Measurements from ENCODE around the gene ELL.

The ELL gene

DNA sequence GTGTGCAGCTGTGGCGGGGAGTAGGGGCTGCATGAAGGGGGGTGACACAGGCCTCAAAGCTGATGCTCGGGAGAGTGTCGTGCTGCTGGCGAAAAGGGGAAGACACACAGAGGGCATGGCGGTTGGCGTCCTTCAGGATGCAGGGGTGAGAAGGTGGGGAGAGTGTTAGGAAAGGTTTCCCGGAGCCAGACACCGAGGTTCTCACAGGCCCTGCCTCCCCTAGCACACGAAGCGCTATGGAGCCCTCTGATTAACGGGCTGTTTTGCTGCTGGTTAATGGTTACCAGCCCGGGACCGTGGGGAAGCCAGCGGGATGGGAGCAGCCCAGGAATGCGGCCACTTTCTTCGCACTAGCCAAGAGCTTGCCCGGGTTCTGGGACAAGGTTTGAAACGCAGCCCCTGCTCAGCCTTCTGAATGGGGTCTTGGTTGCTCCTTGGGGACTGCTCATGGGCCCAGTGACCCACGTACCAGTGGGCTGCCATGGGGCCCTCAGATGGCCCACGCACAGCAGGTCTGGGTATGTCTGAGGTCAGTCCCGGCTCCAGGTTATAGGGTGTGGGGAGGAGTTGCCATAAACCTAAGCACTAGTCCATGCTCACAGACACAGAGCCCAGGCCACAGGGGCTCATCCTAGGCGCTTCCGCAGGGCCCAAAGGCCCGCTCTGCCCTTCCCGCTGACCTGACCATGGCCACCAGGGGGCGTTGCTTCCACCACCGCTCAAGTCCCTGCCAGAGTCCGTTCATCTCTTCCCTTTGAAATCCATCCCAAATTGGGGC is 52.6 kb downstream of the ELL start:
- H2AK5ac ChIP-seq (ENCODE audit: low read length, severe bottlenecking) = peak overlapping the region; percentile 85
- no peak overlapping the region for H4K8ac ChIP-seq (ENCODE audit: low read length)
- no peaks in the 10 kb centered on the region for H3K9me3 ChIP-seq (ENCODE audit: control insufficient read depth, low read length)
- H3K9ac ChIP-seq (ENCODE audit: low read length) = peak overlapping the region; percentile 32
- peak overlapping the region; percentile 74 for H3K4me2 ChIP-seq (ENCODE audit: low read length, poor library complexity, severe bottlenecking)
- peak overlapping the region; percentile 93 for H2BK5ac ChIP-seq (ENCODE audit: low read depth, low read length, poor library complexity, severe bottlenecking)
- no peak overlapping the region for H2BK120ac ChIP-seq (ENCODE audit: low read depth, low read length)
- no peaks in the 10 kb centered on the region for H3K27me3 ChIP-seq (ENCODE audit: control insufficient read depth in 1 of 2, insufficient read depth in 1 of 2, low read length in 2 of 2)
- no peak overlapping the region for H3K4me3 ChIP-seq (ENCODE audit: insufficient read depth in 1 of 2, low read depth in 1 of 2, low read length in 2 of 2)
- no peak overlapping the region for H3K23ac ChIP-seq (ENCODE audit: low read length in 2 of 2)
- no peak overlapping the region for H3K14ac ChIP-seq (ENCODE audit: low read length in 2 of 2)
- peak; percentile 69 for DNase-seq
- WGBS = 78% methylated on average over 26 of the region's 28 CpGs
- H4K91ac ChIP-seq (ENCODE audit: low read length) = peak overlapping the region; percentile 31
- H3K18ac ChIP-seq (ENCODE audit: low read depth in 1 of 2, low read length in 2 of 2) = no peak overlapping the region
- peaks cover 73% of the 10 kb centered on the region for H3K4me1 ChIP-seq (ENCODE audit: control insufficient read depth, insufficient read depth, low read depth, low read length)
- no peak overlapping the region for H2AFZ ChIP-seq (ENCODE audit: low read depth, low read length)
- H3K4ac ChIP-seq (ENCODE audit: low read depth in 1 of 2, low read length in 2 of 2) = no peak overlapping the region
- peak overlapping the region; percentile 99 for H3K27ac ChIP-seq (ENCODE audit: low read length, poor library complexity, severe bottlenecking)
- H3K79me1 ChIP-seq (replicated peaks; ENCODE audit: low read length, poor library complexity, severe bottlenecking) = peaks cover 33% of the 10 kb centered on the region
- H2BK15ac ChIP-seq (ENCODE audit: low read depth, poor library complexity, severe bottlenecking) = peak overlapping the region; percentile 15
- H3K36me3 ChIP-seq (ENCODE audit: control insufficient read depth in 1 of 2, insufficient read depth in 2 of 2, low read depth in 1 of 2, low read length in 2 of 2) = peaks cover 42 to 44% of the 10 kb centered on the region in 2 experiments
- H2BK12ac ChIP-seq (ENCODE audit: low read length in 2 of 2) = peak overlapping the region in 1 of 2 experiments; percentile 59

DNA sequence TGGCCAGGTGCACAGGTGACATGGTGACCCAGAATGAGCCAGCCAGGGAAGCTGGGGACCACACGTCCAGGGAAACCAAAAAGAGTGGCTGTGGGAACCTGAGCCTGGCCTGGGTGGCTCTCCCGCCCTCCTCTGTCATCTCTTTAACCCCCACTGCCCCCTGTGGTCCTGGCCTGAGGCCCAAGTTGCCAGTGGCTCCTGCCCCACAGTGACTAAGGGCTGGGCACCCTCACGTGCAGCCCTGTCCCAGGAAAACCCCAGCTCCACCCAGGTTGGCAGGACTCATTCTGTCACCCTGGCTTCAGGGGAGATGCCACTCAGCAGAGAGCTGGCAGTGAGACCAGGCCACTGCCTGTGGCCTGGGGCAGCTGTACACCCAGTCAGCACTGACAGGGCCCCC is 53.4 kb downstream of the ELL start:
- WGBS = 70% methylated on average over 2 of the region's 3 CpGs

DNA sequence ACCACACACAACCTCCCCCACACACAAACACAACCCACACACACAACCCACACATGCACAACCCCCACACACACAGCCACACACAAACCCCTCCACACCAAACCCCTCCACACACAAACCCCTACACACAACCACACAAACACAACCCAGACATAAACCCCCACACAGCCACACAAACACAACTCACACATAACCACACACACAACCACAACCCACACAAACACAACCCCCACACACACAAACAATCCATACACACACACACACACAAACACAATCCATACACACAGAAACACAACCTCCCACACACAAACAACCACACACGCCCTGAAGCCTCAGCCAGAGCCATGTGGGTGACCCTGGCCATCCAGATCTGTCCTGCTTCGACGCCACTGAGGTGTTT is 53.9 kb downstream of the ELL start:
- H3K14ac ChIP-seq (ENCODE audit: low read length in 2 of 2) = no peak overlapping the region
- H3K23ac ChIP-seq (ENCODE audit: low read length in 2 of 2) = no peak overlapping the region
- no peak for DNase-seq
- no peaks in the 10 kb centered on the region for H3K9me3 ChIP-seq (ENCODE audit: control insufficient read depth, low read length)
- 95% methylated on average over 3 of the region's 3 CpGs for WGBS
- H3K18ac ChIP-seq (ENCODE audit: low read depth in 1 of 2, low read length in 2 of 2) = no peak overlapping the region
- H2BK15ac ChIP-seq (ENCODE audit: low read depth, poor library complexity, severe bottlenecking) = no peak overlapping the region
- H2BK12ac ChIP-seq (ENCODE audit: low read length in 2 of 2) = peak overlapping the region; percentile 17 to 44
- no peak overlapping the region for H2BK5ac ChIP-seq (ENCODE audit: low read depth, low read length, poor library complexity, severe bottlenecking)
- H3K4me3 ChIP-seq (ENCODE audit: insufficient read depth in 1 of 2, low read depth in 1 of 2, low read length in 2 of 2) = no peak overlapping the region
- no peak overlapping the region for H2AFZ ChIP-seq (ENCODE audit: low read depth, low read length)
- H2AK5ac ChIP-seq (ENCODE audit: low read length, severe bottlenecking) = peak overlapping the region; percentile 17
- peak overlapping the region; percentile 1 for H4K91ac ChIP-seq (ENCODE audit: low read length)
- peaks cover 25% of the 10 kb centered on the region for H3K79me1 ChIP-seq (replicated peaks; ENCODE audit: low read length, poor library complexity, severe bottlenecking)
- H4K8ac ChIP-seq (ENCODE audit: low read length) = peak overlapping the region; percentile 46
- peak overlapping the region in 1 of 2 experiments; percentile 13 for H3K4ac ChIP-seq (ENCODE audit: low read depth in 1 of 2, low read length in 2 of 2)
- H3K27ac ChIP-seq (ENCODE audit: low read length, poor library complexity, severe bottlenecking) = no peak overlapping the region
- no peak overlapping the region for H3K4me2 ChIP-seq (ENCODE audit: low read length, poor library complexity, severe bottlenecking)
- H3K4me1 ChIP-seq (ENCODE audit: control insufficient read depth, insufficient read depth, low read depth, low read length) = peaks cover 63% of the 10 kb centered on the region
- no peak overlapping the region for H3K9ac ChIP-seq (ENCODE audit: low read length)
- peaks cover 38 to 46% of the 10 kb centered on the region in 2 experiments for H3K36me3 ChIP-seq (ENCODE audit: control insufficient read depth in 1 of 2, insufficient read depth in 2 of 2, low read depth in 1 of 2, low read length in 2 of 2)
- no peak overlapping the region for H2BK120ac ChIP-seq (ENCODE audit: low read depth, low read length)
- H3K27me3 ChIP-seq (ENCODE audit: control insufficient read depth in 1 of 2, insufficient read depth in 1 of 2, low read length in 2 of 2) = no peaks in the 10 kb centered on the region

More for the DNA sequence above, 53.4 kb downstream of the ELL start:
- Histone ChIP-seq H3K36me3 (ENCODE audit: control insufficient read depth in 1 of 2, insufficient read depth in 2 of 2, low read depth in 1 of 2, low read length in 2 of 2) (peaks cover 39 to 44% of the 10 kb centered on the region in 2 experiments), H3K4me3 (ENCODE audit: insufficient read depth in 1 of 2, low read depth in 1 of 2, low read length in 2 of 2) (no peak overlapping the region), H3K4me2 (ENCODE audit: low read length, poor library complexity, severe bottlenecking) (no peak overlapping the region), H2AK5ac (ENCODE audit: low read length, severe bottlenecking) (peak overlapping the region; percentile 17), H2BK5ac (ENCODE audit: low read depth, low read length, poor library complexity, severe bottlenecking) (peak overlapping the region; percentile 31), H3K27me3 (ENCODE audit: control insufficient read depth in 1 of 2, insufficient read depth in 1 of 2, low read length in 2 of 2) (no peaks in the 10 kb centered on the region), H3K4ac (ENCODE audit: low read depth in 1 of 2, low read length in 2 of 2) (no peak overlapping the region), H4K91ac (ENCODE audit: low read length) (no peak overlapping the region), H3K27ac (ENCODE audit: low read length, poor library complexity, severe bottlenecking) (peak overlapping the region; percentile 86), H4K8ac (ENCODE audit: low read length) (no peak overlapping the region), H3K14ac (ENCODE audit: low read length in 2 of 2) (peak overlapping the region in 1 of 2 experiments; percentile 41), H2AFZ (ENCODE audit: low read depth, low read length) (no peak overlapping the region), H3K18ac (ENCODE audit: low read depth in 1 of 2, low read length in 2 of 2) (no peak overlapping the region), H2BK120ac (ENCODE audit: low read depth, low read length) (no peak overlapping the region), H3K23ac (ENCODE audit: low read length in 2 of 2) (no peak overlapping the region), H3K9me3 (ENCODE audit: control insufficient read depth, low read length) (no peaks in the 10 kb centered on the region), H3K9ac (ENCODE audit: low read length) (no peak overlapping the region), H3K4me1 (ENCODE audit: control insufficient read depth, insufficient read depth, low read depth, low read length) (peaks cover 67% of the 10 kb centered on the region), H2BK12ac (ENCODE audit: low read length in 2 of 2) (peak overlapping the region; percentile 44 to 45), H3K79me1 (replicated peaks; ENCODE audit: low read length, poor library complexity, severe bottlenecking) (peaks cover 26% of the 10 kb centered on the region), H2BK15ac (ENCODE audit: low read depth, poor library complexity, severe bottlenecking) (no peak overlapping the region)
- no peak for DNase-seq

DNA sequence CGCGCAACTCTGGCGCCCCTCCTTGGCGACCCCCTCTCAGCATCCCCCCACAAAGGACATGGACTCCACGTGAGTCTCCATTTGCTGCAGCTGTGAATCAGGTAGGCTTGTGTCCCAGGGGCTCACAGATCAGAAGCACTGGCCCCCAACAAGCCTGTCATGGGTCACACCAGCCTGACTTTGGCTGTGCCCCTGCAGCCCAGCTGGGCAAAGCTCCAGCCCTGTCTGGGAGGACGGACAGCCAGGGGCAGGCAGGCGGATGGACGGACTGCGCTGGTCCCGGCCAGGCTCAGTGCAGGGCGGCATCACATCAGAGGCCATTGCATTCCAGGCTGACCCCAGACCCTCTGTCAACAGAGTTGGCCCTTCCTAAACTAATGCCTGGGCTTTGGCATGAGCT is 55.5 kb downstream of the ELL start:
- Histone ChIP-seq H3K9me3 (ENCODE audit: control insufficient read depth, low read length) (no peaks in the 10 kb centered on the region), H2BK120ac (ENCODE audit: low read depth, low read length) (no peak overlapping the region), H3K4me3 (ENCODE audit: insufficient read depth in 1 of 2, low read depth in 1 of 2, low read length in 2 of 2) (no peak overlapping the region), H3K79me1 (replicated peaks; ENCODE audit: low read length, poor library complexity, severe bottlenecking) (peaks cover 31% of the 10 kb centered on the region), H3K4me1 (ENCODE audit: control insufficient read depth, insufficient read depth, low read depth, low read length) (peaks cover 68% of the 10 kb centered on the region), H3K4ac (ENCODE audit: low read depth in 1 of 2, low read length in 2 of 2) (no peak overlapping the region), H2AK5ac (ENCODE audit: low read length, severe bottlenecking) (no peak overlapping the region), H3K9ac (ENCODE audit: low read length) (no peak overlapping the region), H3K36me3 (ENCODE audit: control insufficient read depth in 1 of 2, insufficient read depth in 2 of 2, low read depth in 1 of 2, low read length in 2 of 2) (peaks cover 45 to 46% of the 10 kb centered on the region in 2 experiments), H3K4me2 (ENCODE audit: low read length, poor library complexity, severe bottlenecking) (no peak overlapping the region), H4K91ac (ENCODE audit: low read length) (peak overlapping the region; percentile 77), H3K23ac (ENCODE audit: low read length in 2 of 2) (no peak overlapping the region), H4K8ac (ENCODE audit: low read length) (peak overlapping the region; percentile 36), H2AFZ (ENCODE audit: low read depth, low read length) (no peak overlapping the region), H3K14ac (ENCODE audit: low read length in 2 of 2) (no peak overlapping the region), H3K27me3 (ENCODE audit: control insufficient read depth in 1 of 2, insufficient read depth in 1 of 2, low read length in 2 of 2) (no peaks in the 10 kb centered on the region), H3K27ac (ENCODE audit: low read length, poor library complexity, severe bottlenecking) (no peak overlapping the region), H3K18ac (ENCODE audit: low read depth in 1 of 2, low read length in 2 of 2) (peak overlapping the region; percentile 14 to 82), H2BK5ac (ENCODE audit: low read depth, low read length, poor library complexity, severe bottlenecking) (no peak overlapping the region), H2BK12ac (ENCODE audit: low read length in 2 of 2) (peak overlapping the region; percentile 62 to 93), H2BK15ac (ENCODE audit: low read depth, poor library complexity, severe bottlenecking) (no peak overlapping the region)
- WGBS = 96% methylated on average over 11 of the region's 11 CpGs
- no peak for DNase-seq
